ENCODE results near the gene PSMB3.
"Not testable (repeated sequence)": the region's sequence is repeated elsewhere in the genome, so short reads cannot be mapped to it uniquely, and the experiment has no call there.

Gene PSMB3

DNA sequence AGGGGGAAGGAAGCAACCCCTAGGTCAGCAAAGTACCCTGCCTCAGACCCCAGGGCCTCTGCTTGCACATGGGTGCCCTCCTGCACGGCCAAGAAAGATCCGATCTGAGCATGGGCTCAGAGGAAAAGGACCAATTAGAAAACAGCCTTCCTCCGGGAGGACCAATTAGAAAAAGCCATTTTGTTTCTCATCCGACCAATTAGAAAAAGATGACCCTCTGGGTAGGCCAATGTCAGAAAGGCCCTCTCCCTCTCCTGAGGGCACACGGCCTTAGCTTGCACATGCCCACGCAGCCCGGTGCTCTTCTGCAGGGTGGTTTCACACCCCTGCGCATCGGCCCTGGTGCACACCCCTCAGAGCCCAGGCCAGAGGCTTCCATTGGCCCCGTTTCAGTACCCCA is 27.5 kb upstream of the PSMB3 start:
- no peak overlapping the region for H3K27ac ChIP-seq (replicated peaks)
- no peak overlapping the region for H3K4me3 ChIP-seq (replicated peaks; ENCODE audit: insufficient read depth, low read length)
- TF ChIP-seq SPI1 (IDR thresholded peaks at IDR 0.05; ENCODE audit: borderline replicate concordance, low read depth) (no peak), GABPA (IDR thresholded peaks at IDR 0.05; ENCODE audit: low read depth) (no peak), POLR2AphosphoS5 (IDR thresholded peaks at IDR 0.05; ENCODE audit: low read depth) (no peak)
- TF ChIP-seq, protein P1, sequence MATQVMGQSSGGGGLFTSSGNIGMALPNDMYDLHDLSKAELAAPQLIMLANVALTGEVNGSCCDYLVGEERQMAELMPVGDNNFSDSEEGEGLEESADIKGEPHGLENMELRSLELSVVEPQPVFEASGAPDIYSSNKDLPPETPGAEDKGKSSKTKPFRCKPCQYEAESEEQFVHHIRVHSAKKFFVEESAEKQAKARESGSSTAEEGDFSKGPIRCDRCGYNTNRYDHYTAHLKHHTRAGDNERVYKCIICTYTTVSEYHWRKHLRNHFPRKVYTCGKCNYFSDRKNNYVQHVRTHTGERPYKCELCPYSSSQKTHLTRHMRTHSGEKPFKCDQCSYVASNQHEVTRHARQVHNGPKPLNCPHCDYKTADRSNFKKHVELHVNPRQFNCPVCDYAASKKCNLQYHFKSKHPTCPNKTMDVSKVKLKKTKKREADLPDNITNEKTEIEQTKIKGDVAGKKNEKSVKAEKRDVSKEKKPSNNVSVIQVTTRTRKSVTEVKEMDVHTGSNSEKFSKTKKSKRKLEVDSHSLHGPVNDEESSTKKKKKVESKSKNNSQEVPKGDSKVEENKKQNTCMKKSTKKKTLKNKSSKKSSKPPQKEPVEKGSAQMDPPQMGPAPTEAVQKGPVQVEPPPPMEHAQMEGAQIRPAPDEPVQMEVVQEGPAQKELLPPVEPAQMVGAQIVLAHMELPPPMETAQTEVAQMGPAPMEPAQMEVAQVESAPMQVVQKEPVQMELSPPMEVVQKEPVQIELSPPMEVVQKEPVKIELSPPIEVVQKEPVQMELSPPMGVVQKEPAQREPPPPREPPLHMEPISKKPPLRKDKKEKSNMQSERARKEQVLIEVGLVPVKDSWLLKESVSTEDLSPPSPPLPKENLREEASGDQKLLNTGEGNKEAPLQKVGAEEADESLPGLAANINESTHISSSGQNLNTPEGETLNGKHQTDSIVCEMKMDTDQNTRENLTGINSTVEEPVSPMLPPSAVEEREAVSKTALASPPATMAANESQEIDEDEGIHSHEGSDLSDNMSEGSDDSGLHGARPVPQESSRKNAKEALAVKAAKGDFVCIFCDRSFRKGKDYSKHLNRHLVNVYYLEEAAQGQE (IDR thresholded peaks at IDR 0.05; ENCODE audit: insufficient replicate concordance, low read depth), result no peak
- TF ChIP-seq, protein P2, sequence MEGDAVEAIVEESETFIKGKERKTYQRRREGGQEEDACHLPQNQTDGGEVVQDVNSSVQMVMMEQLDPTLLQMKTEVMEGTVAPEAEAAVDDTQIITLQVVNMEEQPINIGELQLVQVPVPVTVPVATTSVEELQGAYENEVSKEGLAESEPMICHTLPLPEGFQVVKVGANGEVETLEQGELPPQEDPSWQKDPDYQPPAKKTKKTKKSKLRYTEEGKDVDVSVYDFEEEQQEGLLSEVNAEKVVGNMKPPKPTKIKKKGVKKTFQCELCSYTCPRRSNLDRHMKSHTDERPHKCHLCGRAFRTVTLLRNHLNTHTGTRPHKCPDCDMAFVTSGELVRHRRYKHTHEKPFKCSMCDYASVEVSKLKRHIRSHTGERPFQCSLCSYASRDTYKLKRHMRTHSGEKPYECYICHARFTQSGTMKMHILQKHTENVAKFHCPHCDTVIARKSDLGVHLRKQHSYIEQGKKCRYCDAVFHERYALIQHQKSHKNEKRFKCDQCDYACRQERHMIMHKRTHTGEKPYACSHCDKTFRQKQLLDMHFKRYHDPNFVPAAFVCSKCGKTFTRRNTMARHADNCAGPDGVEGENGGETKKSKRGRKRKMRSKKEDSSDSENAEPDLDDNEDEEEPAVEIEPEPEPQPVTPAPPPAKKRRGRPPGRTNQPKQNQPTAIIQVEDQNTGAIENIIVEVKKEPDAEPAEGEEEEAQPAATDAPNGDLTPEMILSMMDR (IDR thresholded peaks at IDR 0.05; ENCODE audit: insufficient read depth, low read length), result no peak
- no peaks in the 10 kb centered on the region for H3K27me3 ChIP-seq (ENCODE audit: insufficient read depth, poor library complexity, severe bottlenecking)
- no peak for DNase-seq (ENCODE audit: low read depth in 1 of 2, low spot score in 1 of 2)

DNA sequence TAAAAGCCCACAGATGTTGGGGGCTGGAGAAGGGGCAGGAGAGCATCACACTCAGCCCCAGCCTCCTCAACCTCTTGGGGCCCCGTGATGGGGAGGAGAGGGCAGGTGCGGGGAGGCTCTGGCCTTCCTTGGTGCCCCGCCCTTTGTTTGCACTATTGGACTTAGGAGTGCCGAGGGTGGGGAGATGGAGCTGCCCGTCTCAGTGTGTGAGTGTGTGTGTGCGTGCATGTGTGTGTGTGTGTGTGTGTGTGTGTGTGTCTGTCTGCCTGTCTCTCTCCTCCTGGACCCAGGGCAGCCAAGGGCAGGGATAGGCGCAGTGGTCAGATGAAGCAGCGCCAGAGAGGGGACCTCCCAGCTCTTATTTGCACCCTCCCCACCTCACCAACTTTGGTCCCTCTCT is 26.4 kb upstream of the PSMB3 start:
- H3K4me3 ChIP-seq (replicated peaks; ENCODE audit: insufficient read depth, low read length); H3K27ac ChIP-seq (replicated peaks); H3K27me3 ChIP-seq (ENCODE audit: insufficient read depth, poor library complexity, severe bottlenecking); DNase-seq (ENCODE audit: low read depth in 1 of 2, low spot score in 1 of 2): not testable (repeated sequence)

DNA sequence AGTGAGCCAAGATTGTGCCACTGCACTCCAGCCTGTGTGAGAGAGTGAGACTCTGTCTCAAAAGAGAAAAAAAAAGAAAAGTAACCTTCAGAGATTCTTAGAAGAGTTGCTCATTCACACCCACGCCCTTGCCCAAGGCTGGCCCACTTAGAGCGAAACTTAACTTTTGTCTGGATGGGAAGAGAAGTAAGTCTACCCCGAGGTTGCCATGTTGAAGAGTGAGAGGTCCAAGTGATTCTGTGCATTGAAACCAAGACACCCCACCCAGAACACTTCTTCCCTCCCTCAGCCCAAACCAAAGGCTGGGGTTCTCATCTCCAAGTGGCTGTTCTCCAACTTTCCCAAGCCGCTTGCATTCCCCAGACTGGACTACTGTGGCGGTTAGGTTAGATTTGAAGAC is 24.8 kb upstream of the PSMB3 start:
- TF ChIP-seq, protein P1 (IDR thresholded peaks at IDR 0.05; ENCODE audit: insufficient replicate concordance, low read depth), result no peak
- TF ChIP-seq GABPA (IDR thresholded peaks at IDR 0.05; ENCODE audit: low read depth) (no peak), SPI1 (IDR thresholded peaks at IDR 0.05; ENCODE audit: borderline replicate concordance, low read depth) (no peak), POLR2AphosphoS5 (IDR thresholded peaks at IDR 0.05; ENCODE audit: low read depth) (no peak)
- TF ChIP-seq, protein P2 (IDR thresholded peaks at IDR 0.05; ENCODE audit: insufficient read depth, low read length), result no peak
- H3K27ac ChIP-seq (replicated peaks), result no peak overlapping the region
- no peak for DNase-seq (ENCODE audit: low read depth in 1 of 2, low spot score in 1 of 2)
- H3K4me3 ChIP-seq (replicated peaks; ENCODE audit: insufficient read depth, low read length), result no peak overlapping the region
- H3K27me3 ChIP-seq (ENCODE audit: insufficient read depth, poor library complexity, severe bottlenecking), result no peaks in the 10 kb centered on the region

DNA sequence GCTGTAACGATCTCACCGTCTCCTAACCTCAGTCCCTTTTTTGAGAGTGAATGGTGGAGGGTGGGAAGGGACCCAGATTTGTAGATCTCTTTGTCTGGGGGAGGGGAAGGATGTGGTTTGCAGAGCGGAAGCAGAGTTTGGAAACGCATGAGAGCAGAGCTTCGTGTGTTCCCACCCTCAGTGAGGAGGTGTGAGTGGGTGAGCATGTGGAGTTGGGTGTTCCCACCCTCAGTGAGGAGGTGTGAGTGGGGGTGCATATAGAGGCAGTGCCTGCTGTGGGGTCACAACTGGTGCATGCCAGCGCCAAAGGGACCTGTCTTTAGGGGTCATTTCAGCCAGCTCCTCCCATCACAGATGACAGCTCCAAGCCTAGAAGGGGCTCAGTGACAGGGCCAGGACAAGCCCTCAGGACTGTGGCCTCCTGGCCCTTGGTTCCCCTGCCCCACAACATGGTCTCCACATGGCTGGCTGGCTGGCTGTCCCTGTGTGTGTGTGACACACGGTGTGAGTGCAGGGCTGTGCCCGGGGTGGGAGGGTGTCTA is 24.2 kb upstream of the PSMB3 start:
- peak in 1 of 2 experiments; percentile 81 for DNase-seq (ENCODE audit: low read depth in 1 of 2, low spot score in 1 of 2)
- H3K4me3 ChIP-seq (replicated peaks; ENCODE audit: insufficient read depth, low read length), result no peak overlapping the region
- TF ChIP-seq POLR2AphosphoS5 (IDR thresholded peaks at IDR 0.05; ENCODE audit: low read depth), result peak; percentile 71
- TF ChIP-seq GABPA (IDR thresholded peaks at IDR 0.05; ENCODE audit: low read depth), result peak; percentile 65
- TF ChIP-seq, protein P2 (IDR thresholded peaks at IDR 0.05; ENCODE audit: insufficient read depth, low read length), result no peak
- peak; percentile 34; the same call in 1 of the 2 replicates for TF ChIP-seq SPI1 (IDR thresholded peaks at IDR 0.05; ENCODE audit: borderline replicate concordance, low read depth)
- TF ChIP-seq, protein P1 (IDR thresholded peaks at IDR 0.05; ENCODE audit: insufficient replicate concordance, low read depth), result no peak
- no peaks in the 10 kb centered on the region for H3K27me3 ChIP-seq (ENCODE audit: insufficient read depth, poor library complexity, severe bottlenecking)
- no peak overlapping the region for H3K27ac ChIP-seq (replicated peaks)
